Smooth muscle cell (in vitro differentiated cells): ENCODE measurements around the gene MYO6. TPM values are rescaled to one million over a fixed set of nuclear protein-coding genes. Genes with fewer than 3 reads are reported as not detected.

Experiments used
- DNase-seq: peaks from one replicate; lab custom pipeline; 2025; ENCODE audit not compliant: unreplicated experiment; lab: John Stamatoyannopoulos, UW
- H2AFZ ChIP-seq: fragments of 200-600 bp; sonication (generic); 2 replicates; pipeline ENCODE4 v1.6.0; 2016; ENCODE audit warnings: antibody characterized with exemption, low read depth, mild to moderate bottlenecking
- H3F3A ChIP-seq: fragments of 200-600 bp; sonication (generic); 2 replicates; pipeline ENCODE4 v1.6.0; 2017; ENCODE audit warnings: antibody characterized with exemption, low read depth
- H3K27ac ChIP-seq: fragments of 200-600 bp; sonication (generic); 2 replicates; pipeline ENCODE4 v1.5.1; 2016; ENCODE audit warnings: low read depth, mild to moderate bottlenecking
- H3K27me3 ChIP-seq: fragments of 200-600 bp; sonication (generic); 2 replicates; pipeline ENCODE4 v1.6.1; 2016; ENCODE audit warnings: low read depth, mild to moderate bottlenecking
- H3K36me3 ChIP-seq: fragments of 200-600 bp; sonication (generic); 2 replicates; pipeline ENCODE4 v1.5.1; 2016; ENCODE audit warnings: low read depth
- H3K4me1 ChIP-seq: fragments of 200-600 bp; sonication (generic); 2 replicates; pipeline ENCODE4 v1.5.1; 2016; ENCODE audit warnings: low read depth
- H3K4me2 ChIP-seq: fragments of 200-600 bp; sonication (generic); 2 replicates; pipeline ENCODE4 v1.6.0; 2016; ENCODE audit warnings: mild to moderate bottlenecking
- H3K4me3 ChIP-seq: fragments of 200-600 bp; sonication (generic); 2 replicates; pipeline ENCODE4 v1.5.1; 2016; ENCODE audit warnings: mild to moderate bottlenecking
- H3K79me2 ChIP-seq: fragments of 200-600 bp; sonication (generic); 2 replicates; pipeline ENCODE4 v1.6.0; 2016; ENCODE audit warnings: low read depth, mild to moderate bottlenecking
- H3K9ac ChIP-seq: fragments of 200-600 bp; sonication (generic); 2 replicates; pipeline ENCODE4 v1.6.0; 2016; ENCODE audit warnings: low read depth
- H3K9me3 ChIP-seq: fragments of 200-600 bp; sonication (generic); replicated peaks from 2 replicates; pipeline ENCODE4 v1.5.1; 2016; ENCODE audit warnings: low read depth
- H4K20me1 ChIP-seq: fragments of 200-600 bp; sonication (generic); 2 replicates; pipeline ENCODE4 v1.6.0; 2016; ENCODE audit warnings: low read depth
- WGBS: methylation state at CpG from one replicate; pipeline ENCODE4 v1.1.7; 2016; ENCODE audit warnings: low lambda C conversion rate; 5-methylcytosine and 5-hydroxymethylcytosine counted together
- polyA plus RNA-seq: library from polyadenylated mRNA; unstranded; fragments of >200 nt; fragmentation: Nextera tagmentation; extraction: Ambion mirVana; gene quantifications from 2 replicates; pipeline ENCODE4 v1.2.1, GENCODE V29; 2016
- total RNA-seq: library from RNA; depleted of rRNA; stranded (reverse); fragments of >200 nt; gene quantifications from 2 replicates; pipeline ENCODE4 v1.2.3, GENCODE V29; 2014
- TF ChIP-seq, protein P1 (sequence below): fragments of 200-600 bp; sonication (generic); IDR thresholded peaks from 2 replicates; pipeline ENCODE4 v1.5.1; 2017; ENCODE audit warnings: borderline replicate concordance, mild to moderate bottlenecking, antibody characterized with exemption; ENCODE audit not compliant: insufficient read depth, poor library complexity, severe bottlenecking

The MYO6 gene
- total and polyA plus RNA-seq, 2 experiments from 2014 or later = 10.6 to 22.1 TPM

GRCh38 chr6:75830959-75831885 is 82.2 kb downstream of the MYO6 start:
- H3K4me1 ChIP-seq = peaks cover 6% of the 10 kb centered on the region
- H3K9ac ChIP-seq = no peak overlapping the region
- no peak overlapping the region for H2AFZ ChIP-seq
- 68% methylated on average over 12 of the region's 12 CpGs for whole genome bisulfite sequencing
- H3K79me2 ChIP-seq = no peaks in the 10 kb centered on the region
- H3K27me3 ChIP-seq = no peaks in the 10 kb centered on the region
- no peak overlapping the region for H3K4me3 ChIP-seq
- H3K27ac ChIP-seq = peak overlapping the region; percentile 55
- no peaks in the 10 kb centered on the region for H3K36me3 ChIP-seq
- TF ChIP-seq, protein P1, sequence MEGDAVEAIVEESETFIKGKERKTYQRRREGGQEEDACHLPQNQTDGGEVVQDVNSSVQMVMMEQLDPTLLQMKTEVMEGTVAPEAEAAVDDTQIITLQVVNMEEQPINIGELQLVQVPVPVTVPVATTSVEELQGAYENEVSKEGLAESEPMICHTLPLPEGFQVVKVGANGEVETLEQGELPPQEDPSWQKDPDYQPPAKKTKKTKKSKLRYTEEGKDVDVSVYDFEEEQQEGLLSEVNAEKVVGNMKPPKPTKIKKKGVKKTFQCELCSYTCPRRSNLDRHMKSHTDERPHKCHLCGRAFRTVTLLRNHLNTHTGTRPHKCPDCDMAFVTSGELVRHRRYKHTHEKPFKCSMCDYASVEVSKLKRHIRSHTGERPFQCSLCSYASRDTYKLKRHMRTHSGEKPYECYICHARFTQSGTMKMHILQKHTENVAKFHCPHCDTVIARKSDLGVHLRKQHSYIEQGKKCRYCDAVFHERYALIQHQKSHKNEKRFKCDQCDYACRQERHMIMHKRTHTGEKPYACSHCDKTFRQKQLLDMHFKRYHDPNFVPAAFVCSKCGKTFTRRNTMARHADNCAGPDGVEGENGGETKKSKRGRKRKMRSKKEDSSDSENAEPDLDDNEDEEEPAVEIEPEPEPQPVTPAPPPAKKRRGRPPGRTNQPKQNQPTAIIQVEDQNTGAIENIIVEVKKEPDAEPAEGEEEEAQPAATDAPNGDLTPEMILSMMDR = no peak
- no peaks in the 10 kb centered on the region for H3K9me3 ChIP-seq
- H3K4me2 ChIP-seq = peak overlapping the region; percentile 62
- no peaks in the 10 kb centered on the region for H3F3A ChIP-seq
- H4K20me1 ChIP-seq = no peaks in the 10 kb centered on the region
- no peak for DNase-seq

- TF ChIP-seq, protein P1 = no peak
- no peaks in the 10 kb centered on the region for H3K36me3 ChIP-seq
- no peaks in the 10 kb centered on the region for H4K20me1 ChIP-seq
These were observed 85.4 kb downstream of the MYO6 start for GRCh38 chr6:75834447-75834846.

GRCh38 chr6:75842191-75842590 is 93.2 kb downstream of the MYO6 start:
- no peaks in the 10 kb centered on the region for H3K9me3 ChIP-seq
- H3K79me2 ChIP-seq = no peaks in the 10 kb centered on the region
- H4K20me1 ChIP-seq = no peaks in the 10 kb centered on the region
- H3F3A ChIP-seq = no peaks in the 10 kb centered on the region
- peak overlapping the region; percentile 42 for H3K4me2 ChIP-seq
- H3K4me1 ChIP-seq = no peaks in the 10 kb centered on the region
- 71% methylated on average over 4 of the region's 4 CpGs for WGBS
- no peaks in the 10 kb centered on the region for H3K27me3 ChIP-seq
- no peaks in the 10 kb centered on the region for H3K36me3 ChIP-seq
- TF ChIP-seq, protein P1 = no peak
- H3K9ac ChIP-seq = no peak overlapping the region
- no peak overlapping the region for H3K27ac ChIP-seq
- H3K4me3 ChIP-seq = no peak overlapping the region
- no peak overlapping the region for H2AFZ ChIP-seq
- no peak for DNase-seq

More at GRCh38 chr6:75834447-75834846, 85.4 kb downstream of the MYO6 start:
- H3K4me3 ChIP-seq = no peak overlapping the region
- H2AFZ ChIP-seq = no peak overlapping the region
- no peak overlapping the region for H3K4me2 ChIP-seq
- H3K27ac ChIP-seq = no peak overlapping the region
- H3K27me3 ChIP-seq = no peaks in the 10 kb centered on the region
- H3K79me2 ChIP-seq = no peaks in the 10 kb centered on the region
- H3F3A ChIP-seq = no peaks in the 10 kb centered on the region
- no peak for DNase-seq
- H3K4me1 ChIP-seq = peaks cover 6% of the 10 kb centered on the region
- no peak overlapping the region for H3K9ac ChIP-seq
- no peaks in the 10 kb centered on the region for H3K9me3 ChIP-seq
